Breast epithelium (tissue), 4 donors: ENCODE measurements around the gene PDE1C. TPM values are rescaled to one million over a fixed set of nuclear protein-coding genes. Genes with fewer than 3 reads are reported as not detected.

Experiments
- DNase-seq, 2 donors: peaks; one replicate each; pipeline ENCODE4 v3.0.0-alpha.2; 2019; ENCODE audit warnings: low spot score in 2 of 2
- H3K27ac ChIP-seq, 2 donors: fragments of 200-600 bp; sonication (generic) in 1 of 2; one replicate each; pipeline ENCODE4 v1.5.1; 2016 to 2019; ENCODE audit warnings: mild to moderate bottlenecking in 1 of 2
- H3K27me3 ChIP-seq, 2 donors: fragments of 200-600 bp; sonication (generic) in 1 of 2; one replicate each; pipeline versions ENCODE4 v1.5.1 to v1.6.0; 2017 to 2019; ENCODE audit warnings: control low read depth in 1 of 2, mild to moderate bottlenecking in 1 of 2
- H3K36me3 ChIP-seq: fragments of 200-600 bp; one replicate; pipeline ENCODE4 v1.5.1; 2019
- H3K4me1 ChIP-seq, 2 donors: fragments of 200-600 bp; sonication (generic); one replicate each; pipeline ENCODE4 v1.5.1; 2016 to 2019; ENCODE audit warnings: control low read depth in 1 of 2
- H3K4me3 ChIP-seq, 3 donors: fragments of 200-600 bp; sonication (generic); 1 replicate in 2 of 3; 2 replicates in 1 of 3; pipeline ENCODE4 v1.5.1; 2016 to 2019; ENCODE audit warnings: mild to moderate bottlenecking in 3 of 3, moderate library complexity in 2 of 3
- H3K9me3 ChIP-seq, 2 donors: fragments of 200-600 bp; sonication (generic) in 1 of 2; one replicate each; pipeline ENCODE4 v1.5.1; 2016 to 2019; ENCODE audit warnings: control low read depth in 1 of 2
- CTCF ChIP-seq, 3 donors: fragments of 450-650 bp; IDR thresholded peaks; one replicate each; pipeline ENCODE4 v1.5.1; 2016 to 2017; ENCODE audit warnings: antibody characterized with exemption in 3 of 3, mild to moderate bottlenecking in 3 of 3, moderate library complexity in 3 of 3
- POLR2A ChIP-seq: fragments of 450-650 bp; IDR thresholded peaks from one replicate; pipeline ENCODE4 v1.6.1; 2016; ENCODE audit warnings: antibody characterized with exemption, mild to moderate bottlenecking, moderate library complexity
- POLR2AphosphoS5 ChIP-seq, 3 donors: sonication (generic); formaldehyde crosslinking; IDR thresholded peaks; one replicate each; pipeline ENCODE4 v1.6.1; 2017; ENCODE audit warnings: antibody characterized with exemption in 3 of 3
- intact Hi-C: fragments of 100-400 bp; cut with DNase I; formaldehyde crosslinking; loops from one replicate; pipeline ENCODE4 v1.15.1; 2023; ENCODE audit warnings: low total_unique reads
- total RNA-seq, 3 donors: library from RNA; depleted of rRNA; stranded (reverse); fragments of >200 nt; gene quantifications; one replicate each; pipeline ENCODE4 v1.1.0, GENCODE V29; 2016

The PDE1C gene
- total RNA-seq, 3 donors from 2014 or later, result 3.2 to 30.1 (median 18.7) TPM

- no peak overlapping the region for H3K4me3 ChIP-seq
- no peak overlapping the region for H3K27ac ChIP-seq
- no peaks in the 10 kb centered on the region for H3K4me1 ChIP-seq
- no peak for DNase-seq
- TF ChIP-seq POLR2A (no peak), CTCF (IDR thresholded peaks at IDR 0.05) (no peak), POLR2AphosphoS5 (IDR thresholded peaks at IDR 0.05) (no peak)
- no peaks in the 10 kb centered on the region for H3K9me3 ChIP-seq
- intact Hi-C loops, result no loop called here
- H3K27me3 ChIP-seq, result peaks cover 0 to 11% of the 10 kb centered on the region in 2 donors
- H3K36me3 ChIP-seq, result no peaks in the 10 kb centered on the region
Measured at GRCh38 chr7:32075612-32076011, 5.4 kb upstream of the PDE1C start.

GRCh38 chr7:32074787-32075585, 4.8 kb upstream of the PDE1C start:
- no peaks in the 10 kb centered on the region for H3K36me3 ChIP-seq
- intact Hi-C loops, result no loop called here
- H3K9me3 ChIP-seq, result no peaks in the 10 kb centered on the region
- H3K4me1 ChIP-seq, result no peaks in the 10 kb centered on the region
- no peak for TF ChIP-seq POLR2AphosphoS5 (IDR thresholded peaks at IDR 0.05)
- no peak for TF ChIP-seq CTCF (IDR thresholded peaks at IDR 0.05)
- no peak for TF ChIP-seq POLR2A
- DNase-seq, result no peak
- H3K27ac ChIP-seq, result no peak overlapping the region
- peaks cover 0 to 17% of the 10 kb centered on the region in 2 donors for H3K27me3 ChIP-seq
- H3K4me3 ChIP-seq, result no peak overlapping the region

- H3K4me1 ChIP-seq, result no peaks in the 10 kb centered on the region
- no peaks in the 10 kb centered on the region for H3K9me3 ChIP-seq
- peaks cover 0 to 17% of the 10 kb centered on the region in 2 donors for H3K27me3 ChIP-seq
- H3K27ac ChIP-seq, result no peak overlapping the region
- no peaks in the 10 kb centered on the region for H3K36me3 ChIP-seq
- DNase-seq, result no peak
- no peak overlapping the region for H3K4me3 ChIP-seq
- TF ChIP-seq POLR2AphosphoS5 (IDR thresholded peaks at IDR 0.05) (no peak), CTCF (IDR thresholded peaks at IDR 0.05) (no peak), POLR2A (no peak)
- intact Hi-C loops, result no loop called here
Measured at GRCh38 chr7:32073533-32073932, 3.3 kb upstream of the PDE1C start.

- no peak for TF ChIP-seq POLR2AphosphoS5 (IDR thresholded peaks at IDR 0.05)
- TF ChIP-seq POLR2A, result no peak
- TF ChIP-seq CTCF (IDR thresholded peaks at IDR 0.05), result no peak
- H3K9me3 ChIP-seq, result no peaks in the 10 kb centered on the region
- H3K27me3 ChIP-seq, result peaks cover 0 to 17% of the 10 kb centered on the region in 2 donors
- H3K27ac ChIP-seq, result no peak overlapping the region
- no peaks in the 10 kb centered on the region for H3K36me3 ChIP-seq
- intact Hi-C loops, result no loop called here
- H3K4me1 ChIP-seq, result no peaks in the 10 kb centered on the region
- no peak overlapping the region for H3K4me3 ChIP-seq
- DNase-seq, result no peak
Measured at GRCh38 chr7:32072397-32072796, 2.2 kb upstream of the PDE1C start.

- DNase-seq, result no peak
- peaks cover 0 to 17% of the 10 kb centered on the region in 2 donors for H3K27me3 ChIP-seq
- H3K36me3 ChIP-seq, result no peaks in the 10 kb centered on the region
- no peaks in the 10 kb centered on the region for H3K4me1 ChIP-seq
- TF ChIP-seq POLR2AphosphoS5 (IDR thresholded peaks at IDR 0.05) (no peak), POLR2A (no peak), CTCF (IDR thresholded peaks at IDR 0.05) (no peak)
- intact Hi-C loops, result no loop called here
- H3K27ac ChIP-seq, result peak overlapping the region; percentile 71 to 76
- H3K9me3 ChIP-seq, result no peaks in the 10 kb centered on the region
- H3K4me3 ChIP-seq, result peak overlapping the region; percentile 35 to 74 (median 60)
Measured at GRCh38 chr7:32071466-32072091, 1.4 kb upstream of the PDE1C start.
